Adrenal gland (tissue), 5 donors: ENCODE measurements around the gene KRTAP12-4.
"Not testable (repeated sequence)": the region's sequence is repeated elsewhere in the genome, so short reads cannot be mapped to it uniquely, and the experiment has no call there.

ENCODE experiments used
- CTCF ChIP-seq, 6 experiments: fragments of 450-650 bp in 4 of 6; fragments of 200-600 bp in 2 of 6; sonication (generic) in 1 of 6; IDR thresholded peaks; 1 replicate in 5 of 6; 2 replicates in 1 of 6; pipeline versions ENCODE4 v1.5.1 to v1.8.0; 2016 to 2021; ENCODE audit warnings: antibody characterized with exemption in 6 of 6, mild to moderate bottlenecking in 2 of 6, moderate library complexity in 1 of 6
- POLR2A ChIP-seq, 2 donors: fragments of 450-650 bp; IDR thresholded peaks; one replicate each; pipeline ENCODE4 v1.6.1; 2017; ENCODE audit warnings: antibody characterized with exemption in 2 of 2, mild to moderate bottlenecking in 2 of 2, moderate library complexity in 1 of 2
- donor health status: DM: no; HTN: no; CAD: no.

- not testable (repeated sequence) for TF ChIP-seq CTCF, POLR2A (IDR thresholded peaks at IDR 0.05)
Observed at GRCh38 chr21:44637851-44638348, 16.6 kb downstream of the KRTAP12-4 start.
